Subcutaneous abdominal adipose tissue (tissue), 5 donors: ENCODE results near the gene ABTB2.

Source experiments
- H3K27ac ChIP-seq: one replicate; pipeline ENCODE4 v1.7.0; 2013; ENCODE audit warnings: low read depth, mild to moderate bottlenecking, inconsistent platforms, low read length, moderate library complexity
- H3K27me3 ChIP-seq, 5 donors: one replicate each; pipeline ENCODE4 v1.7.0; 2013; ENCODE audit warnings: low read length in 5 of 5, inconsistent platforms in 1 of 5; ENCODE audit not compliant: control insufficient read depth in 5 of 5, insufficient read depth in 4 of 5
- H3K36me3 ChIP-seq, 5 donors: one replicate each; pipeline ENCODE4 v1.7.0; 2013; ENCODE audit warnings: low read length in 5 of 5; ENCODE audit not compliant: control insufficient read depth in 5 of 5, insufficient read depth in 5 of 5
- H3K4me1 ChIP-seq, 5 donors: one replicate each; pipeline ENCODE4 v1.7.0; 2013; ENCODE audit warnings: low read length in 5 of 5, mild to moderate bottlenecking in 3 of 5, moderate library complexity in 1 of 5; ENCODE audit not compliant: control insufficient read depth in 5 of 5, insufficient read depth in 5 of 5
- H3K4me3 ChIP-seq, 5 donors: one replicate each; pipeline ENCODE4 v1.7.0; 2013; ENCODE audit warnings: low read length in 5 of 5, low read depth in 1 of 5
- H3K9ac ChIP-seq, 5 donors: one replicate each; pipeline ENCODE4 v1.7.0; 2013; ENCODE audit warnings: low read length in 5 of 5, mild to moderate bottlenecking in 4 of 5, moderate library complexity in 3 of 5
- H3K9me3 ChIP-seq, 5 donors: one replicate each; pipeline ENCODE4 v1.7.0; 2013; ENCODE audit warnings: low read length in 5 of 5; ENCODE audit not compliant: control insufficient read depth in 5 of 5
- donor health status: healthy.
- donor health status: healthy.
- donor health status: healthy.
- donor health status: healthy.
- donor health status: healthy.

The ABTB2 gene

GRCh38 chr11:34161812-34162492 lies 195.9 kb downstream of the ABTB2 start:
- Histone ChIP-seq H3K36me3 (peaks cover 0 to 5% (median 3%) of the 10 kb centered on the region in 5 donors), H3K4me1 (peaks cover 0 to 5% (median 5%) of the 10 kb centered on the region in 5 donors), H3K27ac (no peak overlapping the region), H3K27me3 (no peaks in the 10 kb centered on the region), H3K9ac (no peak overlapping the region), H3K9me3 (no peaks in the 10 kb centered on the region), H3K4me3 (no peak overlapping the region)

DNA sequence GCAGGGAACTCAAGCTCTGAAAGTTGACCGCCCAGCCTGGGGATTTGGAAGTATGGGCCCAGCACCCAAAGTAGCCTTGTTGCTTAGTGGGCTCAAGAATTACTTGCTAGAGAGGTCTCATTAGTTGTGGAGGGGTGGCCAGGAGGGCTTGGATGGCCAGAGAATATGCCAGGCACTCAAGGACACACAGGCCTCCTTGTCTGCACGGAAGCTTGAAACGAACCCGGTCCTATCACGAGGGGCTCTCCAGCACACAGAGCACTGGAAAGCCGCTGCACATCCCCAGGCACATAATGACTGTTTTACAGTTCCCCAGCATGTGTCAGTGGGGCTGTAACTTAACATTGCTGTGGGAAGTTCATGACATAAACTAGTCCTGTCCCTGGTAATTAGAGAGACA lies 196.4 kb downstream of the ABTB2 start:
- Histone ChIP-seq H3K9me3 (no peaks in the 10 kb centered on the region), H3K27me3 (no peaks in the 10 kb centered on the region), H3K27ac (no peak overlapping the region), H3K9ac (no peak overlapping the region), H3K36me3 (peaks cover 0 to 5% (median 3%) of the 10 kb centered on the region in 5 donors), H3K4me3 (no peak overlapping the region), H3K4me1 (peaks cover 0 to 7% (median 6%) of the 10 kb centered on the region in 5 donors)

- Histone ChIP-seq H3K9me3 (no peaks in the 10 kb centered on the region), H3K4me1 (peaks cover 0 to 7% (median 6%) of the 10 kb centered on the region in 5 donors), H3K27ac (no peak overlapping the region), H3K36me3 (peaks cover 0 to 5% (median 3%) of the 10 kb centered on the region in 5 donors), H3K9ac (no peak overlapping the region), H3K27me3 (no peaks in the 10 kb centered on the region), H3K4me3 (no peak overlapping the region)
These were observed 197.0 kb downstream of the ABTB2 start for GRCh38 chr11:34160791-34161190.

- Histone ChIP-seq H3K9ac (no peak overlapping the region), H3K9me3 (no peaks in the 10 kb centered on the region), H3K4me1 (peaks cover 0 to 11% (median 6%) of the 10 kb centered on the region in 5 donors), H3K4me3 (no peak overlapping the region), H3K36me3 (peaks cover 0 to 5% (median 3%) of the 10 kb centered on the region in 5 donors), H3K27me3 (no peaks in the 10 kb centered on the region), H3K27ac (no peak overlapping the region)
These were observed 197.6 kb downstream of the ABTB2 start for GRCh38 chr11:34160049-34160721.

DNA sequence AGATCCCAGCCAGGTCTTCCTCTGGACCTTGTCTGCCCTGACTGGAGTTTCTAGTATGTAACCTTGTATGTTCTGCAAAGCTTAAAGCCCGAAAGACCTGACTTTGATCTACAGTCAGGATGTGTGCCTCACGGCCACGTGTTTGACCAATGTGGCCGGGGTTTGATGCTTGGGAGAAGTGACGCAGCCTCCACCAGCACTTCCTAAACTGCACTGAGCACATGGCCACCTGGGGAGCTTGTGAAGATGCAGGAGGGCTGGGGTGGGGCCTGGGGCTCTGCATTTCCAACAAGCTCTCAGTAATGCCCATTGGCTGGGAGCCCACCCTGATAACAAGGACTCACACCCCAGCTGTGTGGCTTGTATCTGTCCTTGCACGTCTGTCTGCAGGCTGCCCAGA lies 199.1 kb downstream of the ABTB2 start:
- Histone ChIP-seq H3K36me3 (peaks cover 0 to 16% (median 6%) of the 10 kb centered on the region in 5 donors), H3K4me1 (peaks cover 0 to 17% (median 6%) of the 10 kb centered on the region in 5 donors), H3K9me3 (no peaks in the 10 kb centered on the region), H3K27ac (no peak overlapping the region), H3K9ac (no peak overlapping the region), H3K4me3 (no peak overlapping the region), H3K27me3 (no peaks in the 10 kb centered on the region)

GRCh38 chr11:34157163-34157562 lies 200.6 kb downstream of the ABTB2 start:
- Histone ChIP-seq H3K27me3 (no peaks in the 10 kb centered on the region), H3K9me3 (no peaks in the 10 kb centered on the region), H3K27ac (no peak overlapping the region), H3K36me3 (peaks cover 0 to 25% (median 16%) of the 10 kb centered on the region in 5 donors), H3K4me3 (no peak overlapping the region), H3K4me1 (peaks cover 0 to 17% (median 6%) of the 10 kb centered on the region in 5 donors), H3K9ac (no peak overlapping the region)

DNA sequence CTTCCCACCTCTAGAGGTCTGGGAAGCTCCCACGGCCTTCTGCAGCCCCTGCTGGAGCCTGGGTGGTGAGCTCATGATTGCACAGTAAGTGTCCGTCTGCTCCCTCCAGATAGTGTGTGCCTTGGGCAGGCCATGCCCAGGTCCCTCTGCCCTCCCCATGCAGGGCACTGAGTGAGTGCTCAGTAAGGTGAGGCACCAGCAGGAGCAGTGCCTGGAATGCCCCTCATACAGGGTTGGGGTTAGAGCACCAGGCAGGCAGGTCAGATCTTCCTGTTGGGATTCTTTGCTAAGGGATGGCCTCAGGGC lies 202.1 kb downstream of the ABTB2 start:
- no peaks in the 10 kb centered on the region for H3K27me3 ChIP-seq
- H3K4me1 ChIP-seq, result peaks cover 0 to 17% (median 6%) of the 10 kb centered on the region in 5 donors
- no peaks in the 10 kb centered on the region for H3K9me3 ChIP-seq
- H3K4me3 ChIP-seq, result no peak overlapping the region
- peaks cover 0 to 31% (median 24%) of the 10 kb centered on the region in 5 donors for H3K36me3 ChIP-seq
- H3K9ac ChIP-seq, result no peak overlapping the region
- no peak overlapping the region for H3K27ac ChIP-seq

DNA sequence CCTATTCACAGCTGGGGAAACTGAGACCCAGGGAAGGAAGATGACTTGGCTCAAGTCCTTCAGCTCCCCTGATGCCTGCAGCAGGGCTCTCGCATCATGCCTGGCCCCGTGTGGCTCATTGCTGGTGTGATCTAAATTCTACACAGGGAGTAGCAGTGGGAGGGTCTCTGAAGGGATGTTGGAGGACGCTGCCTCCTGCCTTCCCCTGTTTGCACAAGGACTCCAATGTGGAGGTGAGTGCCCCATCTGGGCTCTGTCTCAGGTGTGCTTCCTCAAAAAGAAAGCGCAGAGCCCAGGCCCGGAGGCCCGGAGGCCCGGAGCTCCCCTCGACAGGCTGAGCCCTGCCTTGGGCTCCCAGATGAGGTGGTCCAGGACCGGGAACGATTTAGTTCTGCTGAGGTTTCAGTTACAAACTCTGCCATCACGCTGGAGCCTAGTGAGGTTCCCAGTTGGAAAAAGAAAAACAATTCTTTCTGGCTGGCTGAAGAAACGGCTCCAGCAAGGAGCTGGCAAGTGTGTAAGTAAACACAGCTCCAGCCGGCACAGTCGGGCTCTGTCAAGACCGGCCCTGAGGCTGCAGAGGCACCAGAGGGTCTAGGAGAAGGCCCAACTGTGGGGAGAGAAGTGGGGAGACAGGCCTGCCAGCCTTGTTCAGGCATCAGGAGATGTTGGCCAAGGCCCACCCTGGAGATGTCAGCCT lies 202.6 kb downstream of the ABTB2 start:
- H3K27me3 ChIP-seq, result no peaks in the 10 kb centered on the region
- H3K4me3 ChIP-seq, result no peak overlapping the region
- H3K27ac ChIP-seq, result no peak overlapping the region
- peaks cover 0 to 36% (median 28%) of the 10 kb centered on the region in 5 donors for H3K36me3 ChIP-seq
- no peak overlapping the region for H3K9ac ChIP-seq
- peaks cover 0 to 17% (median 6%) of the 10 kb centered on the region in 5 donors for H3K4me1 ChIP-seq
- no peaks in the 10 kb centered on the region for H3K9me3 ChIP-seq

GRCh38 chr11:34154059-34154875 lies 203.5 kb downstream of the ABTB2 start:
- Histone ChIP-seq H3K9me3 (no peaks in the 10 kb centered on the region), H3K36me3 (peaks cover 0 to 46% (median 34%) of the 10 kb centered on the region in 5 donors), H3K9ac (peak overlapping the region in 1 of 5 donors; percentile 29), H3K27me3 (no peaks in the 10 kb centered on the region), H3K4me3 (no peak overlapping the region), H3K4me1 (peaks cover 0 to 17% (median 6%) of the 10 kb centered on the region in 5 donors), H3K27ac (no peak overlapping the region)
